Measurements from ENCODE around the gene TMEM132C. TPM values are rescaled to one million over a fixed set of nuclear protein-coding genes. Genes with fewer than 3 reads are reported as not detected.

Gene TMEM132C
- total and polyA plus RNA-seq, 2 donors (not counting 3 experiments of a cell fraction or from before 2014, with no cell fraction given) = not detected

- Histone ChIP-seq H2AFZ (ENCODE audit: low read depth, low read length) (no peak overlapping the region), H3K9ac (replicated peaks; ENCODE audit: extremely low read depth, insufficient read depth, low read length) (no peak overlapping the region), H3K4me2 (ENCODE audit: insufficient read depth, low read length) (no peak overlapping the region), H3K27ac (ENCODE audit: insufficient read depth, low read depth, low read length) (no peak overlapping the region), H3K4me3 (replicated peaks in 1 of 3; ENCODE audit: insufficient read depth in 1 of 3, low read depth in 1 of 3, low read length in 3 of 3) (no peak overlapping the region), H3K79me2 (ENCODE audit: control insufficient read depth, insufficient read depth, low read length) (no peaks in the 10 kb centered on the region), H3K9me3 (replicated peaks; ENCODE audit: control insufficient read depth, insufficient read depth, low read length) (peaks cover 8% of the 10 kb centered on the region), H3K9me1 (replicated peaks; ENCODE audit: control insufficient read depth, extremely low read depth, insufficient read depth, low read length) (no peaks in the 10 kb centered on the region), H3K27me3 (ENCODE audit: control insufficient read depth in 2 of 2, insufficient read depth in 2 of 2, low read length in 2 of 2) (no peaks in the 10 kb centered on the region), H3K36me3 (ENCODE audit: control insufficient read depth in 2 of 2, extremely low read depth in 1 of 2, insufficient read depth in 2 of 2, low read length in 2 of 2) (no peaks in the 10 kb centered on the region), H4K20me1 (replicated peaks; ENCODE audit: control insufficient read depth, extremely low read depth, insufficient read depth, low read length) (no peaks in the 10 kb centered on the region), H3K4me1 (ENCODE audit: control insufficient read depth, extremely low read depth, insufficient read depth, low read length) (no peaks in the 10 kb centered on the region)
- ChIA-PET POLR2A (no interaction called here), CTCF (no interaction called here)
- no TSS peak for BruUV-seq (replicated peaks)
- no peak for TF ChIP-seq MYC (IDR thresholded peaks at IDR 0.05; ENCODE audit: low read depth, low read length)
- TF ChIP-seq MAX (IDR thresholded peaks at IDR 0.05; ENCODE audit: insufficient read depth, insufficient read length) = no peak
- TF ChIP-seq FOS (IDR thresholded peaks at IDR 0.05; ENCODE audit: borderline replicate concordance, insufficient read depth, low read length) = no peak
- TF ChIP-seq POLR2A (IDR thresholded peaks at IDR 0.05; ENCODE audit: low read depth, low read length) = no peak
- TF ChIP-seq GATA2 (IDR thresholded peaks at IDR 0.05; ENCODE audit: insufficient read depth, insufficient read length, low read depth, low read length) = no peak
- TF ChIP-seq CTCF (IDR thresholded peaks at IDR 0.05; ENCODE audit: extremely low read depth in 1 of 2, insufficient read depth in 1 of 2, low read depth in 1 of 2, low read length in 2 of 2) = no peak
- dilution Hi-C loops (cut with MboI; ENCODE audit: extremely low pct_ligation_motif_present, low sequenced_read_pairs) (no loop called here), intact Hi-C loops (cut with micrococcal nuclease) (no loop called here)
- no peak for FAIRE-seq
- DNase-seq (ENCODE audit: low read depth, low spot score) = no peak
These were observed 141.7 kb downstream of the TMEM132C start for GRCh38 chr12:128408669-128409068.

GRCh38 chr12:128415036-128415560 lies 148.1 kb downstream of the TMEM132C start:
- peaks cover 6% of the 10 kb centered on the region for H3K9me3 ChIP-seq (replicated peaks; ENCODE audit: control insufficient read depth, insufficient read depth, low read length)
- CTCF ChIA-PET = no interaction called here
- H3K9me1 ChIP-seq (replicated peaks; ENCODE audit: control insufficient read depth, extremely low read depth, insufficient read depth, low read length) = no peaks in the 10 kb centered on the region
- H3K27me3 ChIP-seq (ENCODE audit: control insufficient read depth in 2 of 2, insufficient read depth in 2 of 2, low read length in 2 of 2) = no peaks in the 10 kb centered on the region
- POLR2A ChIA-PET = no interaction called here
- DNase-seq (ENCODE audit: low read depth, low spot score) = no peak
- H3K27ac ChIP-seq (ENCODE audit: insufficient read depth, low read depth, low read length) = no peak overlapping the region
- H3K4me2 ChIP-seq (ENCODE audit: insufficient read depth, low read length) = no peak overlapping the region
- no TSS peak for BruUV-seq (replicated peaks)
- no peaks in the 10 kb centered on the region for H4K20me1 ChIP-seq (replicated peaks; ENCODE audit: control insufficient read depth, extremely low read depth, insufficient read depth, low read length)
- H3K4me1 ChIP-seq (ENCODE audit: control insufficient read depth, extremely low read depth, insufficient read depth, low read length) = no peaks in the 10 kb centered on the region
- no peaks in the 10 kb centered on the region for H3K79me2 ChIP-seq (ENCODE audit: control insufficient read depth, insufficient read depth, low read length)
- no peak overlapping the region for H2AFZ ChIP-seq (ENCODE audit: low read depth, low read length)
- FAIRE-seq = no peak
- no peaks in the 10 kb centered on the region for H3K36me3 ChIP-seq (ENCODE audit: control insufficient read depth in 2 of 2, extremely low read depth in 1 of 2, insufficient read depth in 2 of 2, low read length in 2 of 2)
- TF ChIP-seq FOS (IDR thresholded peaks at IDR 0.05; ENCODE audit: borderline replicate concordance, insufficient read depth, low read length) (no peak), POLR2A (IDR thresholded peaks at IDR 0.05; ENCODE audit: low read depth, low read length) (no peak), GATA2 (IDR thresholded peaks at IDR 0.05; ENCODE audit: insufficient read depth, insufficient read length, low read depth, low read length) (no peak), MAX (IDR thresholded peaks at IDR 0.05; ENCODE audit: insufficient read depth, insufficient read length) (no peak), EZH2 (IDR thresholded peaks at IDR 0.05; ENCODE audit: borderline replicate concordance, low read depth, low read length, severe bottlenecking) (no peak), MYC (IDR thresholded peaks at IDR 0.05; ENCODE audit: low read depth, low read length) (no peak), CTCF (IDR thresholded peaks at IDR 0.05; ENCODE audit: extremely low read depth in 1 of 2, insufficient read depth in 1 of 2, low read depth in 1 of 2, low read length in 2 of 2) (no peak), POLR2AphosphoS5 (IDR thresholded peaks at IDR 0.05; ENCODE audit: insufficient read depth, low read depth, low read length) (no peak), JUN (IDR thresholded peaks at IDR 0.05; ENCODE audit: borderline replicate concordance, insufficient read depth, insufficient read length, low read depth) (no peak)
- dilution Hi-C loops (cut with MboI; ENCODE audit: extremely low pct_ligation_motif_present, low sequenced_read_pairs) = no loop called here
- H3K4me3 ChIP-seq (replicated peaks in 1 of 3; ENCODE audit: insufficient read depth in 1 of 3, low read depth in 1 of 3, low read length in 3 of 3) = no peak overlapping the region
- no peak overlapping the region for H3K9ac ChIP-seq (replicated peaks; ENCODE audit: extremely low read depth, insufficient read depth, low read length)
- intact Hi-C loops (cut with micrococcal nuclease) = no loop called here

All from endothelial cell of umbilical vein (primary cell).